GM18870 (cell line): ENCODE results near the gene OTOF.

Experiments used
- ATAC-seq: cut with Tn5 transposase; IDR thresholded peaks from one replicate; pipeline ENCODE4 v1.9.1; 2021; ENCODE audit warnings: moderate library complexity; ENCODE audit not compliant: unreplicated experiment

Gene OTOF

GRCh38 chr2:26421961-26422360, 56.0 kb downstream of the OTOF start:
- no peak for ATAC-seq

- no peak for ATAC-seq
These were observed 63.6 kb downstream of the OTOF start for GRCh38 chr2:26414311-26414710.

GRCh38 chr2:26412091-26412673, 65.7 kb downstream of the OTOF start:
- peak; percentile 70 for ATAC-seq

- ATAC-seq: no peak
These were observed 66.5 kb downstream of the OTOF start for GRCh38 chr2:26411419-26411818.

GRCh38 chr2:26410764-26411243, 67.1 kb downstream of the OTOF start:
- no peak for ATAC-seq

GRCh38 chr2:26409785-26410184, 68.1 kb downstream of the OTOF start:
- no peak for ATAC-seq

- no peak for ATAC-seq
These were observed 70.4 kb downstream of the OTOF start for GRCh38 chr2:26407526-26407925.
